ENCODE measurements around the gene SYNPO2. TPM values are rescaled to one million over a fixed set of nuclear protein-coding genes. Genes with fewer than 3 reads are reported as not detected.

SYNPO2 gene
- total and polyA plus RNA-seq, 2 of the 13 experiments (the other 11 are each of a cell fraction or from before 2014, with no cell fraction given): not detected

DNA sequence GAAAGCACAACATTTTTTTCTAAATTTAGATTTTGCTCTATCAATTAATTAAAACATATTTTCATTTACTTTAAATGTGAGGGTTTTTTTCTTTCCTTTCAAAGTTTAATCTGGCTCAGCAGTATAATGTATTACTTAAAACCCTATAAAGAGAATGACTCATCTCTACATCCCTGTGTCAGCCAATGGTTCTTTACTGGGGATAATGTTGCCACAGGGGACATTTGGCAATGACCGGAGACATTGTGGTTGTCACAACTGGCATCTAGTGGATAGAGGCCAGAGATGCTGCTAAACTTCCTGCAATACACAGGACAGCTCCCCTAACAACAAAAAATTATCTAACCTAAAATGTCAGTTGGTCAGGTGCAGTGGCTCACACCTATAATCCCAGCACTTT lies 53.8 kb downstream of the SYNPO2 start (continued):
- TF ChIP-seq HDAC2 (CRISPR knock-in tag; IDR thresholded peaks at IDR 0.05) (no peak), ZNF792 (CRISPR knock-in tag; IDR thresholded peaks at IDR 0.05) (no peak), GPN1 (CRISPR knock-in tag; IDR thresholded peaks at IDR 0.05; ENCODE audit: borderline replicate concordance) (no peak), RBM22 (optimal IDR thresholded peaks at IDR 0.05; ENCODE audit: low read length) (no peak)

DNA sequence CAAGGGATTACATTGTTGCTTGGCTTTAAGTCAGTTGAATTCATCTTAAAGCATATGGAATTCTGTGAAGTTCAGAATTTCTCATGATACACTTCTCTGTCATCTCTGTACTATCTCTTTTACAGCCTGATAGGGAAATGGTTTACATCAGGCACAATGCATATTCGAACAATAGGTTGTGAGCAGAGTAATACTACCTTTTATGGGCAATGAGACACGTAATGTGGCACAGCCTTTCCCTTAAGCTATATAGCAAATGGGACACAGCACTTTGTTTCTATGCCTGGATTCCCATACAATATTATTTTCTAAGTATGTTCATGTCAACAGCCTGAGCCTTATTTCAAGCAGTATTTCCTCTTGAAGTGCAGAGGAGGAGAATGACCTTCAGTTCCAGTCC lies 58.4 kb downstream of the SYNPO2 start:
- Histone ChIP-seq H2AFZ (ENCODE audit: low read length) (no peak overlapping the region), H3K9ac (ENCODE audit: insufficient read depth, low read depth, low read length) (no peak overlapping the region), H3K36me3 (replicated peaks in 1 of 2; ENCODE audit: control insufficient read depth in 1 of 2, insufficient read depth in 2 of 2, low read length in 2 of 2) (no peaks in the 10 kb centered on the region), H3K4me2 (ENCODE audit: low read depth, low read length) (no peak overlapping the region), H3K4me3 (replicated peaks in 1 of 3; ENCODE audit: insufficient read depth in 1 of 3, low read depth in 2 of 3, low read length in 3 of 3) (no peak overlapping the region), H3K79me2 (ENCODE audit: insufficient read depth, low read length) (no peaks in the 10 kb centered on the region), H3K9me3 (ENCODE audit: low read length) (no peaks in the 10 kb centered on the region), H3K4me1 (ENCODE audit: insufficient read depth, low read length) (no peaks in the 10 kb centered on the region), H4K20me1 (ENCODE audit: insufficient read depth, low read length) (no peaks in the 10 kb centered on the region), H3K27me3 (ENCODE audit: control insufficient read depth in 1 of 2, insufficient read depth in 2 of 2, low read length in 2 of 2) (no peaks in the 10 kb centered on the region), H3K27ac (ENCODE audit: extremely low read length, insufficient read depth, low read length) (no peak overlapping the region)
- WGBS (ENCODE audit: low lambda C conversion rate): 4% methylated on average over 2 of the region's 2 CpGs
- DNase-seq (ENCODE audit: low spot score): no peak
- intact Hi-C loops (cut with micrococcal nuclease; ENCODE audit: unreplicated experiment) (no loop called here), in situ Hi-C loops (cut with HindIII; ENCODE audit: extremely low pct_ligation_motif_present, low pct_unique_long_range_greater_than_20kb) (no loop called here)
- TF ChIP-seq RAD21 (CRISPR knock-in tag; IDR thresholded peaks at IDR 0.05) (no peak), CREM (IDR thresholded peaks at IDR 0.05) (no peak), CREM (CRISPR knock-in tag; IDR thresholded peaks at IDR 0.05) (no peak), PAX8 (CRISPR knock-in tag; IDR thresholded peaks at IDR 0.05; ENCODE audit: borderline replicate concordance) (no peak), JUN (CRISPR knock-in tag; IDR thresholded peaks at IDR 0.05) (no peak), ZNF75D (CRISPR knock-in tag; IDR thresholded peaks at IDR 0.05; ENCODE audit: borderline replicate concordance) (no peak), SMAD1 (CRISPR knock-in tag; IDR thresholded peaks at IDR 0.05; ENCODE audit: borderline replicate concordance, low read depth) (no peak), GATAD1 (CRISPR knock-in tag; IDR thresholded peaks at IDR 0.05) (no peak), NFYC (CRISPR knock-in tag; IDR thresholded peaks at IDR 0.05) (no peak), ZNF430 (CRISPR knock-in tag; IDR thresholded peaks at IDR 0.05) (no peak), HNRNPL (IDR thresholded peaks at IDR 0.05; ENCODE audit: low read depth, low read length) (no peak), MBD4 (IDR thresholded peaks at IDR 0.05; ENCODE audit: borderline replicate concordance, low read length) (no peak), ZNF878 (CRISPR knock-in tag; IDR thresholded peaks at IDR 0.05) (no peak), ARHGAP35 (CRISPR knock-in tag; IDR thresholded peaks at IDR 0.05; ENCODE audit: borderline replicate concordance) (no peak)
- TF ChIP-seq, protein P1, sequence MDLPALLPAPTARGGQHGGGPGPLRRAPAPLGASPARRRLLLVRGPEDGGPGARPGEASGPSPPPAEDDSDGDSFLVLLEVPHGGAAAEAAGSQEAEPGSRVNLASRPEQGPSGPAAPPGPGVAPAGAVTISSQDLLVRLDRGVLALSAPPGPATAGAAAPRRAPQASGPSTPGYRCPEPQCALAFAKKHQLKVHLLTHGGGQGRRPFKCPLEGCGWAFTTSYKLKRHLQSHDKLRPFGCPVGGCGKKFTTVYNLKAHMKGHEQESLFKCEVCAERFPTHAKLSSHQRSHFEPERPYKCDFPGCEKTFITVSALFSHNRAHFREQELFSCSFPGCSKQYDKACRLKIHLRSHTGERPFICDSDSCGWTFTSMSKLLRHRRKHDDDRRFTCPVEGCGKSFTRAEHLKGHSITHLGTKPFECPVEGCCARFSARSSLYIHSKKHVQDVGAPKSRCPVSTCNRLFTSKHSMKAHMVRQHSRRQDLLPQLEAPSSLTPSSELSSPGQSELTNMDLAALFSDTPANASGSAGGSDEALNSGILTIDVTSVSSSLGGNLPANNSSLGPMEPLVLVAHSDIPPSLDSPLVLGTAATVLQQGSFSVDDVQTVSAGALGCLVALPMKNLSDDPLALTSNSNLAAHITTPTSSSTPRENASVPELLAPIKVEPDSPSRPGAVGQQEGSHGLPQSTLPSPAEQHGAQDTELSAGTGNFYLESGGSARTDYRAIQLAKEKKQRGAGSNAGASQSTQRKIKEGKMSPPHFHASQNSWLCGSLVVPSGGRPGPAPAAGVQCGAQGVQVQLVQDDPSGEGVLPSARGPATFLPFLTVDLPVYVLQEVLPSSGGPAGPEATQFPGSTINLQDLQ (CRISPR knock-in tag; IDR thresholded peaks at IDR 0.05): no peak
- no TSS peak for BruUV-seq (replicated peaks)
- CTCF ChIA-PET (ENCODE audit: low intra/inter-chr PET ratio, low total read pairs): no interaction called here
- POLR2A ChIA-PET: no interaction called here
- no peak for FAIRE-seq
- ATAC-seq: no peak

Data from HepG2 (cell line).